ENCODE data around the gene REC8. TPM values are rescaled to one million over a fixed set of nuclear protein-coding genes. Genes with fewer than 3 reads are reported as not detected.

The REC8 gene
- total and polyA plus RNA-seq, 2 of the 13 experiments (the other 11 are each of a cell fraction or from before 2014, with no cell fraction given) = 3.4 to 14.7 TPM

GRCh38 chr14:24138396-24139271 lies 33.2 kb upstream of the REC8 start (continued):
- TF ChIP-seq KIAA2018 (CRISPR knock-in tag; IDR thresholded peaks at IDR 0.05; ENCODE audit: borderline replicate concordance) (no peak), PPARG (CRISPR knock-in tag; conservative IDR thresholded peaks at IDR 0.05) (0 out of 2 replicates have a peak, but pooled peaks have one; percentile 3), CSRNP1 (CRISPR knock-in tag; IDR thresholded peaks at IDR 0.05) (0 out of 2 replicates have a peak, but pooled peaks have one; percentile 8), NR2F6 (IDR thresholded peaks at IDR 0.05) (peak; percentile 38; the same call in 1 of the 2 replicates), NR2F6 (CRISPR knock-in tag; IDR thresholded peaks at IDR 0.05) (no peak), ZNF782 (CRISPR knock-in tag; IDR thresholded peaks at IDR 0.05; ENCODE audit: borderline replicate concordance) (0 out of 2 replicates have a peak, but pooled peaks have one; percentile 29), ATF3 (CRISPR knock-in tag; IDR thresholded peaks at IDR 0.05) (peak; percentile 45), ZNF768 (CRISPR knock-in tag; IDR thresholded peaks at IDR 0.05) (peak; percentile 54; the same call in 1 of the 2 replicates), HMGXB4 (CRISPR knock-in tag; IDR thresholded peaks at IDR 0.05; ENCODE audit: borderline replicate concordance in 1 of 2, low read depth in 1 of 2) (0 out of 4 replicates have a peak, but pooled peaks of 1 of the 2 experiments have one; percentile 18), ARNTL (CRISPR knock-in tag; IDR thresholded peaks at IDR 0.05) (0 out of 2 replicates have a peak, but pooled peaks have one; percentile 41)

All from HepG2 (cell line).